GM12878 (cell line): ENCODE data around the gene CENPQ. TPM values are rescaled to one million over a fixed set of nuclear protein-coding genes. Genes with fewer than 3 reads are reported as not detected.

Experiments used
- ATAC-seq: fragments of 200-7000 bp; cut with Tn5 transposase; 3 replicates; pipeline ENCODE4 v1.9.1; 2020; ENCODE audit warnings: mild to moderate bottlenecking, moderate library complexity
- BruUV-seq: library from RNA; stranded (reverse); fragments of 400-500 nt; replicated peaks from 2 replicates; lab custom pipeline; 2021; lab: Mats Ljungman, UMichigan
- CTCF ChIA-PET: fragments of 300-600 bp; sonication (Branson Sonifier 250); formaldehyde crosslinking; extraction: SDS; loops from one replicate; lab custom pipeline; 2021; ENCODE audit warnings: inconsistent platforms; lab: Yijun Ruan, JAX
- POLR2A ChIA-PET: fragments of 350-600 bp; formaldehyde crosslinking; extraction: SDS; loops from one replicate; lab custom pipeline; 2021; ENCODE audit warnings: inconsistent platforms; lab: Charles Lee
- RAD21 ChIA-PET: fragments of 300-600 bp; sonication (Branson Sonifier 250); formaldehyde crosslinking; loops from one replicate; lab custom pipeline; 2023; ENCODE audit warnings: antibody characterized with exemption; ENCODE audit not compliant: unreplicated experiment; lab: Charles Lee
- SMC1A ChIA-PET: fragments of 300-600 bp; sonication (Branson Sonifier 250); formaldehyde crosslinking; loops from one replicate; lab custom pipeline; 2023; ENCODE audit not compliant: unreplicated experiment, uncharacterized antibody; lab: Charles Lee
- DNase-seq: peaks from one replicate; pipeline ENCODE4 v3.0.0-alpha.2; 2011; ENCODE audit warnings: low read depth, low spot score
- FAIRE-seq: peaks from 3 replicates; lab custom pipeline; 2011; peaks lifted over from hg19 to GRCh38; lab: Jason Lieb, UNC
- H2AFZ ChIP-seq: 2 replicates; pipeline ENCODE4 v1.6.0; 2011; ENCODE audit warnings: low read depth, low read length, control low read depth; ENCODE audit not compliant: control insufficient read depth
- H3K27ac ChIP-seq: 2 replicates; pipeline ENCODE4 v1.5.1; 2011; ENCODE audit warnings: control low read depth; ENCODE audit not compliant: control insufficient read depth, insufficient read depth
- H3K27me3 ChIP-seq, 2 experiments: replicated peaks in 1 of 2; 2 replicates each; pipeline versions ENCODE4 v1.6.0 to v1.6.1; 2011; ENCODE audit warnings: low read length in 1 of 2; ENCODE audit not compliant: control insufficient read depth in 2 of 2, insufficient read depth in 2 of 2
- H3K36me3 ChIP-seq, 2 experiments: 2 replicates each; pipeline ENCODE4 v1.5.1; 2011; ENCODE audit warnings: low read length in 1 of 2; ENCODE audit not compliant: control insufficient read depth in 2 of 2, insufficient read depth in 2 of 2
- H3K4me1 ChIP-seq: 2 replicates; pipeline ENCODE4 v1.6.1; 2011; ENCODE audit warnings: mild to moderate bottlenecking, low read length, moderate library complexity, mixed read lengths; ENCODE audit not compliant: control insufficient read depth, insufficient read depth
- H3K4me2 ChIP-seq: 2 replicates; pipeline ENCODE4 v1.6.0; 2011; ENCODE audit warnings: control low read depth; ENCODE audit not compliant: control insufficient read depth, insufficient read depth
- H3K4me3 ChIP-seq: fragments of 200-600 bp; sonication (generic); 2 replicates; pipeline ENCODE4 v1.5.1; 2016
- H3K79me2 ChIP-seq: 2 replicates; pipeline ENCODE4 v1.6.0; 2011; ENCODE audit warnings: low read length; ENCODE audit not compliant: control insufficient read depth, insufficient read depth
- H3K9ac ChIP-seq: 2 replicates; pipeline ENCODE4 v1.8.0; 2011; ENCODE audit warnings: low read length, control low read depth, mixed read lengths; ENCODE audit not compliant: control insufficient read depth, insufficient read depth
- H3K9me3 ChIP-seq: replicated peaks from 3 replicates; pipeline ENCODE4 v1.5.1; 2011; ENCODE audit warnings: mild to moderate bottlenecking, low read length; ENCODE audit not compliant: control insufficient read depth, insufficient read depth
- H4K20me1 ChIP-seq: 2 replicates; pipeline ENCODE4 v1.6.0; 2011; ENCODE audit not compliant: control insufficient read depth, insufficient read depth
- BRCA1 ChIP-seq: IDR thresholded peaks from 2 replicates; pipeline ENCODE4 v1.6.1; 2011; ENCODE audit warnings: low read depth, low read length, improper control_type of control experiment
- CHD4 ChIP-seq: fragments of 200-600 bp; sonication (generic); IDR thresholded peaks from 2 replicates; pipeline ENCODE4 v1.6.1; 2016; ENCODE audit warnings: mild to moderate bottlenecking
- HDAC2 ChIP-seq: fragments of 200-600 bp; sonication (generic); IDR thresholded peaks from 2 replicates; pipeline ENCODE4 v1.6.1; 2017
- MYB ChIP-seq: fragments of 150-350 bp; IDR thresholded peaks from 2 replicates; pipeline ENCODE4 v1.6.1; 2014; ENCODE audit warnings: mild to moderate bottlenecking, low read depth, low read length, borderline replicate concordance
- NR2C1 ChIP-seq: fragments of 450-650 bp; IDR thresholded peaks from 2 replicates; pipeline ENCODE4 v1.6.1; 2017; ENCODE audit warnings: antibody characterized with exemption, mild to moderate bottlenecking, moderate library complexity
- PML ChIP-seq: IDR thresholded peaks from 2 replicates; pipeline ENCODE4 v1.6.1; 2012; ENCODE audit warnings: low read length, inconsistent platforms
- RAD51 ChIP-seq: fragments of 450-650 bp; IDR thresholded peaks from 2 replicates; pipeline ENCODE4 v1.6.1; 2016; ENCODE audit warnings: moderate library complexity, mild to moderate bottlenecking, inconsistent platforms
- RBBP5 ChIP-seq: fragments of 200-600 bp; sonication (generic); conservative IDR thresholded peaks from 2 replicates; pipeline ENCODE4 v1.6.1; 2016
- SPI1 ChIP-seq: IDR thresholded peaks from 2 replicates; pipeline ENCODE4 v1.6.1; 2011; ENCODE audit warnings: low read depth, mild to moderate bottlenecking, low read length, moderate library complexity, borderline replicate concordance; ENCODE audit not compliant: insufficient read depth
- STAT3 ChIP-seq: IDR thresholded peaks from 2 replicates; pipeline ENCODE4 v1.6.1; 2011; ENCODE audit warnings: low read depth, low read length, improper control_type of control experiment
- TCF3 ChIP-seq: IDR thresholded peaks from 2 replicates; pipeline ENCODE4 v1.6.1; 2012; ENCODE audit warnings: low read depth, mild to moderate bottlenecking, low read length, borderline replicate concordance; ENCODE audit not compliant: insufficient read depth
- YBX1 ChIP-seq: fragments of 450-650 bp; IDR thresholded peaks from 2 replicates; pipeline ENCODE4 v1.6.1; 2016; ENCODE audit warnings: antibody characterized with exemption
- ZNF274 ChIP-seq: IDR thresholded peaks from one replicate; pipeline ENCODE4 v1.8.0; 2011; ENCODE audit not compliant: insufficient read length, insufficient read depth
- WGBS: methylation state at CpG from one replicate; pipeline ENCODE4 v1.1.6; 2016; ENCODE audit warnings: low lambda C conversion rate; ENCODE audit not compliant: insufficient replicate concordance, insufficient coverage; ENCODE audit errors: missing lambda C conversion rate; 5-methylcytosine and 5-hydroxymethylcytosine counted together
- in situ Hi-C: fragments of 300-500 bp; cut with MboI; formaldehyde crosslinking; loops from 9 replicates; pipeline ENCODE4 v1.14.3; 2018; ENCODE audit warnings: mixed read lengths
- intact Hi-C: fragments of 100-400 bp; cut with micrococcal nuclease; formaldehyde crosslinking; loops from one replicate; pipeline ENCODE4 v1.14.2; 2022; ENCODE audit not compliant: unreplicated experiment
- polyA plus RNA-seq, 11 experiments: library from polyadenylated mRNA; depleted of rRNA in 4 of 11; unstranded in 6 of 11; stranded (reverse) in 5 of 11; fragments of >200 nt; fragmentation: Nextera tagmentation in 4 of 11; fragmentation: Illumina TruSeq in 1 of 11; extraction: Ambion mirVana in 4 of 11; extraction: Trizol in 1 of 11; gene quantifications; 1 replicate in 1 of 11; 2 replicates in 10 of 11; pipeline versions ENCODE4 v1.2.1 to v1.2.3, GENCODE V29; 2011 to 2016; ENCODE audit warnings: inconsistent platforms in 2 of 11, missing spikeins in 2 of 11, low read depth in 1 of 11
- total RNA-seq, 4 experiments: library from RNA; depleted of rRNA in 3 of 4; stranded (reverse); fragments of >200 nt in 3 of 4; fragmentation: Illumina TruSeq in 1 of 4; extraction: Trizol in 1 of 4; gene quantifications; 2 replicates each; pipeline versions ENCODE4 v1.2.1 to v1.2.3, GENCODE V29; 2013 to 2021
- TF ChIP-seq, protein P1 (sequence below): fragments of 450-650 bp; IDR thresholded peaks from 2 replicates; pipeline ENCODE4 v1.6.1; 2016; ENCODE audit warnings: mild to moderate bottlenecking, moderate library complexity, borderline replicate concordance

CENPQ gene
- total and polyA plus RNA-seq, 10 of the 15 experiments (the other 5 are each of a cell fraction or from before 2014, with no cell fraction given) = 7.4 to 34.2 (median 17.8) TPM

DNA sequence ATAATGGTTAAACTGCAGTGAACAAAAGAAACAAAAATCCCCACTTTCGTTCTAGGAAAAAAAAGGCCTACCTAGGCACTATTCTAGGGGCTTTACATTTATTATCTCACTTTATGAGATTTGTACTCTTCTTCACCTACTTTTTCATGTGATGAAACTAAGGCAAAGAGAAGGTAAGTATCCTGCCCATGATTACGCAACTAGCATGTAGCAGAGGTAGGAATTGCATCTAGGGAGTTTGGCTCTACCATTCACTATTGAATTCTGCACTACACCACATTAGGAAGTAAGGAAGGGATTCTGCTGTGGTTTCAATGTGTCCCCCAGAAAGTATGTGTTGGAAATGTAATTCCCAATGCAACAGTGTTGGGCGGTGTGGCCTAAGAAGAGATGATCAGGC, 75.9 kb downstream of the CENPQ start (continued):
- TF ChIP-seq NR2C1 = no peak
- TF ChIP-seq SPI1 = no peak

DNA sequence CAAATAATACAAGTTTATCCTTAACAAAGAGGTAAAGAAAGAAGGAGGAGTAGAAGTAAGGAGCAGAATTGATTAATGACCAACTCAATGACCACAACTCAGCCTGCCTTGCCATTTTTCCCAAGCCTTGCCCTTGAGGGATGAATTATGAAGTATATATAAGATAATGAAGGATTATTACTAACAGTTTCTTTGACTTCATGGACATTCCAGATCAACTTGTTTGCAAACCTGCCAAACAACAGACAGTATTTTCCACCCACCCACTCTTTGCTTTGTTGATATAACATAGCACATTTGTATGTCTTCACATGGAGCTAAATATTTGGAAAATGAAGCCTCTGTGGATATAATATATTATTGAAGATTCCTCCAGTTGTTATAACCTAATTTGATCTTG, 77.4 kb downstream of the CENPQ start:
- Histone ChIP-seq H3K4me1 (no peaks in the 10 kb centered on the region), H3K9ac (no peak overlapping the region), H3K9me3 (no peaks in the 10 kb centered on the region), H2AFZ (no peak overlapping the region), H3K36me3 (no peaks in the 10 kb centered on the region), H3K27ac (no peak overlapping the region), H3K27me3 (no peaks in the 10 kb centered on the region), H3K79me2 (no peaks in the 10 kb centered on the region), H3K4me3 (no peak overlapping the region), H4K20me1 (no peaks in the 10 kb centered on the region), H3K4me2 (no peak overlapping the region)
- ChIA-PET POLR2A (no interaction called here), CTCF (interaction anchor here (3.9 kb wide), 1 partner anchor 9 kb away, joined by 17 read pairs; no protein-coding TSS in a partner anchor), SMC1A (interaction anchor here (1.1 kb wide), 1 partner anchor 8 kb away, joined by 7 read pairs; no protein-coding TSS in a partner anchor), RAD21 (no interaction called here)
- no peak for TF ChIP-seq BRCA1
- no TSS peak for BruUV-seq
- no peak for ATAC-seq
- FAIRE-seq = no peak
- intact Hi-C loops (no loop called here), in situ Hi-C loops (no loop called here)
- no peak for DNase-seq

DNA sequence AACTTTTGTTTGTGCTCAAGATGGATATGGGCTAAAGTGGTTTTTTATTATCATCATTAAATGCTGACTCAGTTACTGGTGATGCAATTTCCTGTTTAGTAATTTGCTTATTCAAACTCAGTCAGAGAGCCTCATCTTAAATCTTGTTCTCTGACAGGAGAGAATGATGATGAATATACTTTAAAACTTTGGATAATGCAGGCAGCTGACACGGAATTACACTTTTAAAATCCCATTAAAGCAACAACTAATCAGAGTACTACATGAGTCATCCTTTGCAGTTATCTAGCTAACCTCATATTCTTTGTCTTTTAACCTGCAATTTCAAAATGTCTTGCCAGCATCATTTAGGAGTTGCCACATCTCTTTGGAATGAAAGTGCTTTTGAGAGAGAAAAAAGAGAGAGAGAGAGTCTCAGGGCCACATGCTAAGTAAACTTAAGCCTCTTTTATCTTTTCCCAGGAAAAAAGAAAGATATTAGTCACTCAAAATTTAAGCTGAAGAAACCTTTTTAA, 78.1 kb downstream of the CENPQ start:
- POLR2A ChIA-PET = no interaction called here
- FAIRE-seq = no peak
- in situ Hi-C loops = no loop called here
- TF ChIP-seq, protein P1, sequence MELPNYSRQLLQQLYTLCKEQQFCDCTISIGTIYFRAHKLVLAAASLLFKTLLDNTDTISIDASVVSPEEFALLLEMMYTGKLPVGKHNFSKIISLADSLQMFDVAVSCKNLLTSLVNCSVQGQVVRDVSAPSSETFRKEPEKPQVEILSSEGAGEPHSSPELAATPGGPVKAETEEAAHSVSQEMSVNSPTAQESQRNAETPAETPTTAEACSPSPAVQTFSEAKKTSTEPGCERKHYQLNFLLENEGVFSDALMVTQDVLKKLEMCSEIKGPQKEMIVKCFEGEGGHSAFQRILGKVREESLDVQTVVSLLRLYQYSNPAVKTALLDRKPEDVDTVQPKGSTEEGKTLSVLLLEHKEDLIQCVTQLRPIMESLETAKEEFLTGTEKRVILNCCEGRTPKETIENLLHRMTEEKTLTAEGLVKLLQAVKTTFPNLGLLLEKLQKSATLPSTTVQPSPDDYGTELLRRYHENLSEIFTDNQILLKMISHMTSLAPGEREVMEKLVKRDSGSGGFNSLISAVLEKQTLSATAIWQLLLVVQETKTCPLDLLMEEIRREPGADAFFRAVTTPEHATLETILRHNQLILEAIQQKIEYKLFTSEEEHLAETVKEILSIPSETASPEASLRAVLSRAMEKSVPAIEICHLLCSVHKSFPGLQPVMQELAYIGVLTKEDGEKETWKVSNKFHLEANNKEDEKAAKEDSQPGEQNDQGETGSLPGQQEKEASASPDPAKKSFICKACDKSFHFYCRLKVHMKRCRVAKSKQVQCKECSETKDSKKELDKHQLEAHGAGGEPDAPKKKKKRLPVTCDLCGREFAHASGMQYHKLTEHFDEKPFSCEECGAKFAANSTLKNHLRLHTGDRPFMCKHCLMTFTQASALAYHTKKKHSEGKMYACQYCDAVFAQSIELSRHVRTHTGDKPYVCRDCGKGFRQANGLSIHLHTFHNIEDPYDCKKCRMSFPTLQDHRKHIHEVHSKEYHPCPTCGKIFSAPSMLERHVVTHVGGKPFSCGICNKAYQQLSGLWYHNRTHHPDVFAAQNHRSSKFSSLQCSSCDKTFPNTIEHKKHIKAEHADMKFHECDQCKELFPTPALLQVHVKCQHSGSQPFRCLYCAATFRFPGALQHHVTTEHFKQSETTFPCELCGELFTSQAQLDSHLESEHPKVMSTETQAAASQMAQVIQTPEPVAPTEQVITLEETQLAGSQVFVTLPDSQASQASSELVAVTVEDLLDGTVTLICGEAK = no peak
- TF ChIP-seq RBBP5 (no peak), PML (no peak), MYB (no peak), TCF3 (no peak), RAD51 (no peak), STAT3 (no peak), ZNF274 (no peak), YBX1 (no peak), HDAC2 (no peak), CHD4 (no peak)

More for the DNA sequence above, 78.1 kb downstream of the CENPQ start:
- no peaks in the 10 kb centered on the region for H3K36me3 ChIP-seq
- no peak overlapping the region for H3K4me3 ChIP-seq
- H2AFZ ChIP-seq = no peak overlapping the region
- no peaks in the 10 kb centered on the region for H3K79me2 ChIP-seq
- ChIA-PET SMC1A (interaction anchor here (1.1 to 1.6 kb wide), 2 partner anchors 8 to 24 kb away, joined by 4 to 7 read pairs; no protein-coding TSS in a partner anchor), CTCF (interaction anchor here (0.8 to 3.9 kb wide), 3 partner anchors 8 to 65 kb away, joined by 3 to 17 read pairs (median 3); no protein-coding TSS in a partner anchor), RAD21 (no interaction called here)
- no peak for DNase-seq
- intact Hi-C loops = no loop called here
- no peaks in the 10 kb centered on the region for H3K9me3 ChIP-seq
- no peaks in the 10 kb centered on the region for H3K27me3 ChIP-seq
- H3K9ac ChIP-seq = no peak overlapping the region
- H3K4me1 ChIP-seq = no peaks in the 10 kb centered on the region
- no peak for ATAC-seq
- no TSS peak for BruUV-seq
- H3K4me2 ChIP-seq = no peak overlapping the region
- 0% methylated on average over 1 of the region's 1 CpG for WGBS
- no peak overlapping the region for H3K27ac ChIP-seq
- H4K20me1 ChIP-seq = no peaks in the 10 kb centered on the region
